ENCODE data around the gene P2RX1.

P2RX1 gene

GRCh38 chr17:3875317-3875716, 40.9 kb downstream of the P2RX1 start:
- no peak for DNase-seq (ENCODE audit: extremely low read depth, low read depth)
- TF ChIP-seq CTCF (IDR thresholded peaks at IDR 0.05; ENCODE audit: low read depth, low read length, missing control alignments) = no peak

GRCh38 chr17:3873862-3874261, 42.4 kb downstream of the P2RX1 start:
- TF ChIP-seq CTCF (IDR thresholded peaks at IDR 0.05; ENCODE audit: low read depth, low read length, missing control alignments) = no peak
- DNase-seq (ENCODE audit: extremely low read depth, low read depth) = no peak
- no peak overlapping the region for H3K4me3 ChIP-seq (replicated peaks; ENCODE audit: low read depth, low read length)

More at GRCh38 chr17:3875317-3875716, 40.9 kb downstream of the P2RX1 start:
- H3K4me3 ChIP-seq (replicated peaks; ENCODE audit: low read depth, low read length) = no peak overlapping the region

GRCh38 chr17:3870871-3871306, 45.4 kb downstream of the P2RX1 start:
- TF ChIP-seq CTCF (IDR thresholded peaks at IDR 0.05; ENCODE audit: low read depth, low read length, missing control alignments) = no peak
- no peak for DNase-seq (ENCODE audit: extremely low read depth, low read depth)
- no peak overlapping the region for H3K4me3 ChIP-seq (replicated peaks; ENCODE audit: low read depth, low read length)

- H3K4me3 ChIP-seq (replicated peaks; ENCODE audit: low read depth, low read length) = no peak overlapping the region
- no peak for TF ChIP-seq CTCF (IDR thresholded peaks at IDR 0.05; ENCODE audit: low read depth, low read length, missing control alignments)
- DNase-seq (ENCODE audit: extremely low read depth, low read depth) = no peak
Measured at GRCh38 chr17:3867606-3868005, 48.7 kb downstream of the P2RX1 start.

GRCh38 chr17:3867106-3867505, 49.2 kb downstream of the P2RX1 start:
- no peak for DNase-seq (ENCODE audit: extremely low read depth, low read depth)
- no peak for TF ChIP-seq CTCF (IDR thresholded peaks at IDR 0.05; ENCODE audit: low read depth, low read length, missing control alignments)
- no peak overlapping the region for H3K4me3 ChIP-seq (replicated peaks; ENCODE audit: low read depth, low read length)

- H3K4me3 ChIP-seq (replicated peaks; ENCODE audit: low read depth, low read length) = no peak overlapping the region
- no peak for TF ChIP-seq CTCF (IDR thresholded peaks at IDR 0.05; ENCODE audit: low read depth, low read length, missing control alignments)
- DNase-seq (ENCODE audit: extremely low read depth, low read depth) = no peak
Measured at GRCh38 chr17:3866276-3866675, 50.0 kb downstream of the P2RX1 start.

GRCh38 chr17:3865176-3865575, 51.1 kb downstream of the P2RX1 start:
- no peak for TF ChIP-seq CTCF (IDR thresholded peaks at IDR 0.05; ENCODE audit: low read depth, low read length, missing control alignments)
- DNase-seq (ENCODE audit: extremely low read depth, low read depth) = no peak
- no peak overlapping the region for H3K4me3 ChIP-seq (replicated peaks; ENCODE audit: low read depth, low read length)
